Measurements from ENCODE around the gene TIA1. TPM values are rescaled to one million over a fixed set of nuclear protein-coding genes. Genes with fewer than 3 reads are reported as not detected.
"Not testable (repeated sequence)": the region's sequence is repeated elsewhere in the genome, so short reads cannot be mapped to it uniquely, and the experiment has no call there.

TIA1 gene
- total RNA-seq, 4 donors from 2014 or later: 111 to 229 (median 156) TPM

DNA sequence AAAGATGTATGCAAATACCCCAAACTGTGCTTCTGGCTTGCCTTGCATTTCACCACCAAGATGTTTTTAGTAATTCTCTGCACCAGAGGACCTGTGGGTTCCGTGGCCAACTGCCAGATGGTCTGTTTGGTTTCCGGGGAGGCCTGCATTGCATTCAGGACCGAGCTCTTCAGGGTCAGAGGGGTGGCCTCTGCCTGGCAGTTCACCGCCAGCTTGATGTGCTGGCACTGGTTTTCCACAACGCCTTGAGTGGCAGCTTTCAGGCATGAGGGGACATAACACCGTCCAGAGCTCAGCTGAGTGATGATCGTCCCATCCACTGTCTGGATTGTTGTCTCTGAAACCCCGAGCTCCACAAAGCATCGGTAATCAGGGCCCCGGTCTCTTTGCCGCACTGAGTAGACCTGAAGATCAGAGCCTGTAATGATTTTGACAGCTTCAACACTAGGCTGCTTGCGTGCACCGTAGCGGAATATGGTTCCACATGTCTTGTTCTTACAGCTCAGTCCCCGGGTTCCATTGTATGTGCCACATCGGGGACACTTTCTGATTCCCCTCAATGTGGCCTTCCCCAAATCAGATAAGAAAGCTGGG, 67.0 kb downstream of the TIA1 start:
- Histone ChIP-seq H3K27ac (no peak overlapping the region), H3K4me3 (replicated peaks in 1 of 3) (no peak overlapping the region), H3K4me1 (no peaks in the 10 kb centered on the region), H3K27me3 (no peaks in the 10 kb centered on the region), H3K36me3 (peaks cover 0 to 18% of the 10 kb centered on the region in 2 donors), H3K9me3 (no peaks in the 10 kb centered on the region)
- TF ChIP-seq POLR2A (IDR thresholded peaks at IDR 0.05): no peak
- TF ChIP-seq, protein P1, sequence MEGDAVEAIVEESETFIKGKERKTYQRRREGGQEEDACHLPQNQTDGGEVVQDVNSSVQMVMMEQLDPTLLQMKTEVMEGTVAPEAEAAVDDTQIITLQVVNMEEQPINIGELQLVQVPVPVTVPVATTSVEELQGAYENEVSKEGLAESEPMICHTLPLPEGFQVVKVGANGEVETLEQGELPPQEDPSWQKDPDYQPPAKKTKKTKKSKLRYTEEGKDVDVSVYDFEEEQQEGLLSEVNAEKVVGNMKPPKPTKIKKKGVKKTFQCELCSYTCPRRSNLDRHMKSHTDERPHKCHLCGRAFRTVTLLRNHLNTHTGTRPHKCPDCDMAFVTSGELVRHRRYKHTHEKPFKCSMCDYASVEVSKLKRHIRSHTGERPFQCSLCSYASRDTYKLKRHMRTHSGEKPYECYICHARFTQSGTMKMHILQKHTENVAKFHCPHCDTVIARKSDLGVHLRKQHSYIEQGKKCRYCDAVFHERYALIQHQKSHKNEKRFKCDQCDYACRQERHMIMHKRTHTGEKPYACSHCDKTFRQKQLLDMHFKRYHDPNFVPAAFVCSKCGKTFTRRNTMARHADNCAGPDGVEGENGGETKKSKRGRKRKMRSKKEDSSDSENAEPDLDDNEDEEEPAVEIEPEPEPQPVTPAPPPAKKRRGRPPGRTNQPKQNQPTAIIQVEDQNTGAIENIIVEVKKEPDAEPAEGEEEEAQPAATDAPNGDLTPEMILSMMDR (IDR thresholded peaks at IDR 0.05): no peak
- WGBS, 2 donors: 92 to 97% methylated on average over 16 of the region's 16 CpGs
- DNase-seq: no peak
- intact Hi-C loops (cut with DNase I): no loop called here

DNA sequence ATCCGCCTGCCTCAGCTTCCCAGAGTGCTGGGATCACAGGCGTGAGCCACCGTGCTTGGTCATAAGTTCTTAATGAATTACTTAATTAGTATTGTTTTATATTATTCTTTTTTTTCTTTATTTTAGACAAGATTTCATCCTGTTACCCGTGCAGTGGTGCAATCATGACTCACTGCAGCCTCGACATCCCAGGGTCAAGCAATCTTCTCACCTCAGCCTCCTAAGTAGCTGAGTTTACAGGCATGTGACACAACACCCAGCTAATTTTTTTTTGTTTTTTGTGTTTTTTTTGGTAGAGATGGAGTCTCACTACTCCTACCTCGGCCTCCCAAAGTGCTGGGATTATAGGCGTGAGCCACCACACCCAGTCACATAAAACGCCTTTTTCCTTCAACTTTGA, 74.9 kb downstream of the TIA1 start:
- Histone ChIP-seq H3K4me1 (no peaks in the 10 kb centered on the region), H3K4me3 (replicated peaks in 1 of 3) (no peak overlapping the region), H3K27ac (no peak overlapping the region), H3K27me3 (no peaks in the 10 kb centered on the region), H3K36me3 (peaks cover 13 to 42% of the 10 kb centered on the region in 2 donors), H3K9me3 (no peaks in the 10 kb centered on the region)
- intact Hi-C loops (cut with DNase I): no loop called here
- no peak for DNase-seq
- TF ChIP-seq, protein P1 (IDR thresholded peaks at IDR 0.05): no peak
- TF ChIP-seq POLR2A (IDR thresholded peaks at IDR 0.05): no peak
- 94 to 97% methylated on average over 8 of the region's 8 CpGs for WGBS, 2 donors

DNA sequence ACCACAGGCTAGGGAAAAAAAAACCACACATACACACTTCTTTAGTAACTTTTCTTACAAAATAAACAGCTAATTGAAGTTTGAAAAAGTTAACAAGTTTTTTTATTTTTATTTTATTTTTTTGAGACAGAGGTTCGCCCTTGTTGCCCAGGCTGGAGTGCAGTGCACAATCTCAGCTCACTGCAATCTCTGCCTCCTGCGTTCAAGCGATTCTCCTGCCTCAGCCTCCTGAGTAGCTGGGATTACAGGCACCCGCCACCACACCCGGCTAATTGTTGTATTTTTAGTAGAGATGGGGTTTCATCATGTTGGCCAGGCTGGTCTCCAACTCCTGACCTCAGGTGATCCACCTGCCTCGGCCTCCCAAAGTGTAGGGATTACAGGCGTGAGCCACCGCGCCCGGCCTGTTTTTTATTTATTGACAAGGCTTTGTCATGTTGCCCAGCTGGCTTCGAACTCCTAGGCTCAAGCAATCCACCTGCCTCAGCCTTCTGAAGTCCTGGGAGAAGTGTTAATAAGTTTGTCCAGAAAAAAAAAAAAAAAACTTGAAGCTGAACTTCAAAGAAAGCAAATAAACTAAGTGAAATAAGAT, 78.7 kb downstream of the TIA1 start:
- H3K4me1 ChIP-seq; H3K9me3 ChIP-seq; DNase-seq; H3K27ac ChIP-seq; intact Hi-C loops (cut with DNase I); H3K27me3 ChIP-seq; H3K4me3 ChIP-seq (replicated peaks in 1 of 3): not testable (repeated sequence)
- H3K36me3 ChIP-seq: peaks cover 14 to 34% of the 10 kb centered on the region in 2 donors
- WGBS, 2 donors: 97% methylated on average over 11 of the region's 11 CpGs

DNA sequence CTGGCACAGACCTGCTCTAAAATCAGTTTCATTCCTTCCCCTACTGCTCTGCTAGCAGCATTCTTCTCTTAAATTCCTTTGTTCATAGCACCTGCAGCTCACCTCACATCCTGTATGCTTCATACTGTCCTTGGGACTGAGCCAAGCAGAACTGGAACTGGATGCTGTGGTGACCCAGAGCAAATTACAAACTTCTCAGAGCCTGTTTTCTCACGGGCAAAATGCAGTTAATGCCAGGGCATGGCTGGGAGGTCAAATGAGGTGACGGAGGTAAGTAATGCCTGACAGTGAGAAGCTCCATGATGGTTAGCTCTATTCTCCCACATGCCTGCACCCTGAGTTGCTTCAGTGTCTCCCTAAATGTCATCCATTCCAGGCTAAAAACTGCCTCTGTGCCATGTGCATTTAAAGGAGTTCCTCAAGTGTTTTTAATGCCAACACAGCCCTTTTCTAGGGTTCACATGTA, 87.3 kb downstream of the TIA1 start:
- Histone ChIP-seq H3K27me3 (no peaks in the 10 kb centered on the region), H3K4me1 (no peaks in the 10 kb centered on the region), H3K27ac (no peak overlapping the region), H3K4me3 (replicated peaks in 1 of 3) (no peak overlapping the region), H3K36me3 (peaks cover 8 to 16% of the 10 kb centered on the region in 2 donors), H3K9me3 (no peaks in the 10 kb centered on the region)
- DNase-seq: no peak
- TF ChIP-seq, protein P1 (IDR thresholded peaks at IDR 0.05): no peak
- no peak for TF ChIP-seq POLR2A (IDR thresholded peaks at IDR 0.05)
- intact Hi-C loops (cut with DNase I): no loop called here
- WGBS, 2 donors: 66 to 69% methylated on average over 2 of the region's 2 CpGs

DNA sequence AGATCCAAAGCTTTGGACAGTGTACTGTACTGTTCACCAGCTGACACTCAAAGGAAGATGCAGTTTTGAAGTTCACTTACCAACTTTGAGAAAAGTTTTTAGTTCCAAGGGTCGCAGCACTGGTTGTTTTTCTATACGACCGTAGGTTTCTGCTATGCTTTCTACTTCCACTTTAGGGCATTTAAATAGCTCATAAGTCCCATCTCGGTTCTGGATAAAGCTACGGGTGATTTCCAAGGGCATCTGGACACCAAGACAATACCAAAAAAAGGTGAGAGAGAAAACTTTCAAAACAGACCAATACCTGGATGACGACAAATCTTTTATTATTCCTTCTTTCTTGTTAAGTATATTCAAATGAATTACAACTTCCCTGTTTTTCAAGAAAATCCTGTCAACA, 87.9 kb downstream of the TIA1 start:
- TF ChIP-seq, protein P1 (IDR thresholded peaks at IDR 0.05): no peak
- TF ChIP-seq POLR2A (IDR thresholded peaks at IDR 0.05): no peak
- H3K36me3 ChIP-seq: peaks cover 5 to 11% of the 10 kb centered on the region in 2 donors
- H3K9me3 ChIP-seq: no peaks in the 10 kb centered on the region
- intact Hi-C loops (cut with DNase I): no loop called here
- no peak overlapping the region for H3K27ac ChIP-seq
- no peak overlapping the region for H3K4me3 ChIP-seq (replicated peaks in 1 of 3)
- no peak for DNase-seq
- no peaks in the 10 kb centered on the region for H3K4me1 ChIP-seq
- H3K27me3 ChIP-seq: no peaks in the 10 kb centered on the region
- WGBS, 2 donors: 90 to 94% methylated on average over 6 of the region's 6 CpGs

MicroRNA genes within 50 kb of the gene (microRNA counts, 767-probe panel; counts per million panel counts)
- microRNA hsa-miR-1285-3p: 0 counts per million in 2 donors

Small RNAs within 50 kb of the gene (microRNA-seq; reads per million reads assigned to microRNA genes)
- gene MIR1285-2: not detected

Small RNAs within 50 kb of the gene (small RNA-seq; reads per million reads assigned to genes)
- gene AC016700.2 (not detected), gene MIR1285-2 (not detected)

Other genes starting within 250 kb of the TIA1 start
- gene PCBP1, start 161.2 kb downstream of the TIA1 start, total RNA-seq: 100 to 1,000 TPM; 165 to 215 (median 195) TPM
- gene C2orf42, start 57.6 kb downstream of the TIA1 start, total RNA-seq: 10 to 100 TPM in 3 of 4 donors, 1 to 10 TPM in 1; 9.8 to 26.5 (median 18.0) TPM
- 10 to 100 TPM; 84.2 to 99.4 (median 93.6) TPM for gene PCYOX1, start 9.5 kb upstream of the TIA1 start, total RNA-seq
- gene SNRPG, start 45.1 kb upstream of the TIA1 start, total RNA-seq: 100 to 1,000 TPM in 2 of 4 donors, 10 to 100 TPM in 2; 35.9 to 160 (median 120) TPM
- gene FAM136A, start 53.4 kb upstream of the TIA1 start, total RNA-seq: 10 to 100 TPM; 20.5 to 47.3 (median 39.4) TPM

All from thyroid gland (tissue), 4 donors.